Skeletal muscle cell (primary cell): ENCODE data around the gene TEX22.

Source experiments
- DNase-seq: peaks from one replicate; pipeline ENCODE4 v3.0.0-alpha.2; 2010; ENCODE audit warnings: low read depth
- H3K4me3 ChIP-seq: 2 replicates; pipeline ENCODE4 v1.5.1; 2011; ENCODE audit warnings: low read depth, mild to moderate bottlenecking, control low read depth, low read length, moderate library complexity

TEX22 gene

GRCh38 chr14:105430565-105430964 is 32.2 kb downstream of the TEX22 start:
- no peak overlapping the region for H3K4me3 ChIP-seq
- no peak for DNase-seq

GRCh38 chr14:105431256-105431655 is 32.9 kb downstream of the TEX22 start:
- H3K4me3 ChIP-seq = no peak overlapping the region
- DNase-seq = no peak

- no peak overlapping the region for H3K4me3 ChIP-seq
- no peak for DNase-seq
Observed at GRCh38 chr14:105432657-105433056, 34.3 kb downstream of the TEX22 start.

GRCh38 chr14:105433161-105433605 is 34.8 kb downstream of the TEX22 start:
- DNase-seq = no peak
- H3K4me3 ChIP-seq = no peak overlapping the region

GRCh38 chr14:105436402-105436801 is 38.1 kb downstream of the TEX22 start:
- no peak overlapping the region for H3K4me3 ChIP-seq
- DNase-seq = no peak

GRCh38 chr14:105436891-105437722 is 38.8 kb downstream of the TEX22 start:
- no peak overlapping the region for H3K4me3 ChIP-seq
- no peak for DNase-seq

GRCh38 chr14:105437723-105438500 is 39.6 kb downstream of the TEX22 start:
- DNase-seq = no peak
- H3K4me3 ChIP-seq = no peak overlapping the region

- H3K4me3 ChIP-seq = no peak overlapping the region
- DNase-seq = no peak
Observed at GRCh38 chr14:105439179-105439578, 40.8 kb downstream of the TEX22 start.

GRCh38 chr14:105439710-105440553 is 41.6 kb downstream of the TEX22 start:
- H3K4me3 ChIP-seq = no peak overlapping the region
- no peak for DNase-seq

GRCh38 chr14:105440554-105440900 is 42.2 kb downstream of the TEX22 start:
- no peak for DNase-seq

GRCh38 chr14:105440992-105441391 is 42.7 kb downstream of the TEX22 start:
- DNase-seq = no peak
- no peak overlapping the region for H3K4me3 ChIP-seq

More at GRCh38 chr14:105440554-105440900, 42.2 kb downstream of the TEX22 start:
- no peak overlapping the region for H3K4me3 ChIP-seq

- no peak overlapping the region for H3K4me3 ChIP-seq
- no peak for DNase-seq
Observed at GRCh38 chr14:105442125-105442524, 43.8 kb downstream of the TEX22 start.

GRCh38 chr14:105442834-105443233 is 44.5 kb downstream of the TEX22 start:
- no peak for DNase-seq
- H3K4me3 ChIP-seq = no peak overlapping the region

GRCh38 chr14:105444859-105445258 is 46.5 kb downstream of the TEX22 start:
- H3K4me3 ChIP-seq = no peak overlapping the region
- DNase-seq = no peak

GRCh38 chr14:105445290-105445689 is 47.0 kb downstream of the TEX22 start:
- H3K4me3 ChIP-seq = no peak overlapping the region
- no peak for DNase-seq

- DNase-seq = no peak
- no peak overlapping the region for H3K4me3 ChIP-seq
Observed at GRCh38 chr14:105445901-105446845, 47.8 kb downstream of the TEX22 start.

- H3K4me3 ChIP-seq = no peak overlapping the region
- no peak for DNase-seq
Observed at GRCh38 chr14:105446971-105447370, 48.6 kb downstream of the TEX22 start.

GRCh38 chr14:105447651-105448640 is 49.6 kb downstream of the TEX22 start:
- H3K4me3 ChIP-seq = no peak overlapping the region
- DNase-seq = no peak
